IMR-90 (cell line): Measurements from ENCODE around the gene ITLN2. TPM values are rescaled to one million over a fixed set of nuclear protein-coding genes. Genes with fewer than 3 reads are reported as not detected.

Experiments
- ATAC-seq: fragments of 200-7000 bp; cut with Tn5 transposase; 2 replicates; pipeline ENCODE4 v1.9.1; 2020; ENCODE audit warnings: low read depth, mild to moderate bottlenecking, moderate library complexity
- BruUV-seq: library from RNA; stranded (reverse); fragments of 400-500 nt; replicated peaks from 2 replicates; lab custom pipeline; 2021; lab: Mats Ljungman, UMichigan
- CTCF ChIA-PET: fragments of 300-600 bp; formaldehyde crosslinking; extraction: SDS; loops from one replicate; lab custom pipeline; 2021; ENCODE audit warnings: antibody characterized with exemption; lab: Yijun Ruan, JAX
- POLR2A ChIA-PET: fragments of 300-600 bp; sonication (Branson Sonifier 250); formaldehyde crosslinking; loops from one replicate; lab custom pipeline; 2022; ENCODE audit warnings: antibody characterized with exemption; ENCODE audit not compliant: unreplicated experiment; lab: Charles Lee
- DNase-seq: peaks from one replicate; pipeline ENCODE4 v3.0.0; 2013
- H2AFZ ChIP-seq: replicated peaks from 2 replicates; pipeline ENCODE3; 2013; ENCODE audit warnings: low read length, mild to moderate bottlenecking; ENCODE audit not compliant: poor library complexity
- H2AK5ac ChIP-seq: 2 replicates; pipeline ENCODE4 v1.6.1; 2013; ENCODE audit warnings: low read depth, low read length, inconsistent platforms
- H2AK9ac ChIP-seq: replicated peaks from 2 replicates; pipeline ENCODE3; 2013; ENCODE audit warnings: mild to moderate bottlenecking, low read depth, low read length, moderate library complexity; ENCODE audit not compliant: poor library complexity
- H2BK120ac ChIP-seq: 2 replicates; pipeline ENCODE4 v1.6.1; 2013; ENCODE audit warnings: low read depth, low read length, inconsistent platforms
- H2BK15ac ChIP-seq: 3 replicates; pipeline ENCODE4 v1.6.1; 2013; ENCODE audit warnings: low read depth, low read length, inconsistent platforms
- H2BK20ac ChIP-seq: 2 replicates; pipeline ENCODE4 v1.6.1; 2013; ENCODE audit warnings: low read depth, mild to moderate bottlenecking, inconsistent platforms, low read length, moderate library complexity
- H2BK5ac ChIP-seq: 2 replicates; pipeline ENCODE4 v1.6.1; 2013; ENCODE audit warnings: mild to moderate bottlenecking, low read depth, low read length, inconsistent platforms; ENCODE audit not compliant: poor library complexity, severe bottlenecking
- H3K14ac ChIP-seq: replicated peaks from 2 replicates; pipeline ENCODE4 v1.6.1; 2013; ENCODE audit warnings: low read depth, low read length, inconsistent platforms
- H3K18ac ChIP-seq: 2 replicates; pipeline ENCODE4 v1.6.1; 2013; ENCODE audit warnings: low read depth, low read length, control low read depth
- H3K23ac ChIP-seq: 2 replicates; pipeline ENCODE4 v1.6.1; 2013; ENCODE audit warnings: low read depth, low read length, inconsistent platforms
- H3K27ac ChIP-seq: 2 replicates; pipeline ENCODE4 v1.5.1; 2013; ENCODE audit warnings: mild to moderate bottlenecking, control low read depth, low read length; ENCODE audit not compliant: insufficient read depth
- H3K27me3 ChIP-seq: 2 replicates; pipeline ENCODE4 v1.6.1; 2013; ENCODE audit warnings: low read length; ENCODE audit not compliant: control insufficient read depth, insufficient read depth
- H3K36me3 ChIP-seq: 2 replicates; pipeline ENCODE4 v1.6.1; 2013; ENCODE audit warnings: low read length, mixed read lengths; ENCODE audit not compliant: control insufficient read depth, insufficient read depth
- H3K4ac ChIP-seq: 2 replicates; pipeline ENCODE4 v1.6.1; 2013; ENCODE audit warnings: low read depth, low read length, inconsistent platforms
- H3K4me1 ChIP-seq: 2 replicates; pipeline ENCODE4 v1.6.1; 2013; ENCODE audit warnings: low read length, mixed read lengths; ENCODE audit not compliant: control insufficient read depth, insufficient read depth
- H3K4me2 ChIP-seq: 2 replicates; pipeline ENCODE4 v1.6.1; 2013; ENCODE audit warnings: low read depth, mild to moderate bottlenecking, control low read depth, low read length, moderate library complexity
- H3K4me3 ChIP-seq: 2 replicates; pipeline ENCODE4 v1.5.1; 2013; ENCODE audit warnings: low read depth, mild to moderate bottlenecking, control low read depth, low read length, moderate library complexity; ENCODE audit not compliant: insufficient read depth
- H3K56ac ChIP-seq: 2 replicates; pipeline ENCODE4 v1.6.1; 2013; ENCODE audit warnings: low read length, inconsistent platforms; ENCODE audit not compliant: insufficient read depth; ENCODE audit errors: extremely low read depth
- H3K79me1 ChIP-seq, 2 experiments: 2 replicates each; pipeline ENCODE4 v1.6.1; 2013; ENCODE audit warnings: low read length in 2 of 2, inconsistent platforms in 1 of 2, low read depth in 1 of 2
- H3K9ac ChIP-seq: 2 replicates; pipeline ENCODE4 v1.6.1; 2013; ENCODE audit warnings: low read depth, low read length, control low read depth
- H3K9me1 ChIP-seq: 2 replicates; pipeline ENCODE4 v1.6.1; 2013; ENCODE audit warnings: low read length, inconsistent platforms; ENCODE audit not compliant: insufficient read depth
- H3K9me3 ChIP-seq: 2 replicates; pipeline ENCODE4 v1.6.1; 2013; ENCODE audit warnings: low read length; ENCODE audit not compliant: control insufficient read depth, insufficient read depth
- H4K20me1 ChIP-seq: 2 replicates; pipeline ENCODE4 v1.6.1; 2013; ENCODE audit warnings: low read length, inconsistent platforms; ENCODE audit not compliant: insufficient read depth
- H4K5ac ChIP-seq: 2 replicates; pipeline ENCODE4 v1.6.1; 2013; ENCODE audit warnings: mild to moderate bottlenecking, low read depth, low read length, control low read depth
- H4K8ac ChIP-seq, 2 experiments: 2 replicates each; pipeline ENCODE4 v1.6.1; 2013; ENCODE audit warnings: low read depth in 2 of 2, low read length in 2 of 2, control low read depth in 1 of 2, inconsistent platforms in 1 of 2
- H4K91ac ChIP-seq: 2 replicates; pipeline ENCODE4 v1.6.1; 2013; ENCODE audit warnings: low read depth, low read length, inconsistent platforms; ENCODE audit not compliant: insufficient read depth
- FOS ChIP-seq: fragments of 150-350 bp; IDR thresholded peaks from 2 replicates; pipeline ENCODE4 v1.6.1; 2016; ENCODE audit warnings: low read depth, low read length
- MAFK ChIP-seq: IDR thresholded peaks from 2 replicates; pipeline ENCODE4 v1.6.1; 2012; ENCODE audit warnings: low read depth, low read length, improper control_type of control experiment
- MXI1 ChIP-seq: IDR thresholded peaks from 2 replicates; pipeline ENCODE4 v1.6.1; 2012; ENCODE audit warnings: low read depth, mild to moderate bottlenecking, low read length, moderate library complexity, borderline replicate concordance
- NFE2L2 ChIP-seq: fragments of 150-350 bp; IDR thresholded peaks from 2 replicates; pipeline ENCODE4 v1.6.1; 2016; ENCODE audit warnings: low read depth, mild to moderate bottlenecking, low read length
- POLR2A ChIP-seq: IDR thresholded peaks from 2 replicates; pipeline ENCODE4 v1.6.1; 2012; ENCODE audit warnings: mild to moderate bottlenecking, low read depth, low read length
- RAD21 ChIP-seq: IDR thresholded peaks from 2 replicates; pipeline ENCODE4 v1.6.1; 2012; ENCODE audit warnings: low read length, improper control_type of control experiment
- RCOR1 ChIP-seq: IDR thresholded peaks from 2 replicates; pipeline ENCODE4 v1.6.1; 2012; ENCODE audit warnings: mild to moderate bottlenecking, low read length, improper control_type of control experiment; ENCODE audit not compliant: insufficient replicate concordance
- RFX5 ChIP-seq: IDR thresholded peaks from 2 replicates; pipeline ENCODE4 v1.8.0; 2012; ENCODE audit warnings: low read depth, mild to moderate bottlenecking, low read length, moderate library complexity
- SMC3 ChIP-seq: fragments of 150-350 bp; IDR thresholded peaks from 2 replicates; pipeline ENCODE4 v1.6.1; 2016; ENCODE audit warnings: low read depth, mild to moderate bottlenecking, antibody characterized with exemption, low read length, moderate library complexity
- WGBS, 2 experiments: methylation state at CpG; one replicate each; pipeline versions ENCODE4 v1.1.5 to v1.1.7; 2013; ENCODE audit warnings: missing lambda C conversion rate in 2 of 2; ENCODE audit not compliant: insufficient read length in 1 of 2; ENCODE audit errors: extremely low coverage in 2 of 2; 5-methylcytosine and 5-hydroxymethylcytosine counted together
- dilution Hi-C: fragments of 300-500 bp; cut with HindIII; formaldehyde crosslinking; loops from one replicate; pipeline ENCODE4 v1.14.3; 2018; ENCODE audit warnings: low sequenced_read_pairs; ENCODE audit not compliant: unreplicated experiment
- in situ Hi-C: fragments of 300-500 bp; cut with MboI; formaldehyde crosslinking; loops from 3 replicates; pipeline ENCODE4 v1.14.3; 2019; ENCODE audit warnings: low sequenced_read_pairs, inconsistent platforms, mixed read lengths
- intact Hi-C: fragments of 100-400 bp; cut with micrococcal nuclease; formaldehyde crosslinking; loops from 2 replicates; pipeline ENCODE4 v1.10.0; 2022
- polyA plus RNA-seq, 3 experiments: library from polyadenylated mRNA; depleted of rRNA; stranded (reverse); fragments of >200 nt; gene quantifications; 2 replicates each; pipeline ENCODE4 v1.2.3, GENCODE V29; 2012; ENCODE audit warnings: low replicate concordance in 1 of 3
- total RNA-seq: library from RNA; depleted of rRNA; stranded (reverse); fragments of >200 nt; gene quantifications from 2 replicates; pipeline ENCODE4 v1.2.3, GENCODE V29; 2012
- TF ChIP-seq, protein P1 (sequence below): conservative IDR thresholded peaks from 2 replicates; pipeline ENCODE4 v1.5.1; 2012; ENCODE audit warnings: mild to moderate bottlenecking, low read depth, low read length, improper control_type of control experiment
- TF ChIP-seq, protein P2 (sequence below): fragments of 150-350 bp; IDR thresholded peaks from 2 replicates; pipeline ENCODE4 v1.6.1; 2017; ENCODE audit warnings: mild to moderate bottlenecking, antibody characterized with exemption, low read length, low read depth
- TF ChIP-seq, protein P3 (sequence below): fragments of 150-350 bp; IDR thresholded peaks from 2 replicates; pipeline ENCODE4 v1.6.1; 2016; ENCODE audit warnings: low read depth, mild to moderate bottlenecking, low read length, moderate library complexity, borderline replicate concordance

ITLN2 gene
- total and polyA plus RNA-seq, 2 of the 4 experiments (the other 2 are of a cell fraction), result not detected

DNA sequence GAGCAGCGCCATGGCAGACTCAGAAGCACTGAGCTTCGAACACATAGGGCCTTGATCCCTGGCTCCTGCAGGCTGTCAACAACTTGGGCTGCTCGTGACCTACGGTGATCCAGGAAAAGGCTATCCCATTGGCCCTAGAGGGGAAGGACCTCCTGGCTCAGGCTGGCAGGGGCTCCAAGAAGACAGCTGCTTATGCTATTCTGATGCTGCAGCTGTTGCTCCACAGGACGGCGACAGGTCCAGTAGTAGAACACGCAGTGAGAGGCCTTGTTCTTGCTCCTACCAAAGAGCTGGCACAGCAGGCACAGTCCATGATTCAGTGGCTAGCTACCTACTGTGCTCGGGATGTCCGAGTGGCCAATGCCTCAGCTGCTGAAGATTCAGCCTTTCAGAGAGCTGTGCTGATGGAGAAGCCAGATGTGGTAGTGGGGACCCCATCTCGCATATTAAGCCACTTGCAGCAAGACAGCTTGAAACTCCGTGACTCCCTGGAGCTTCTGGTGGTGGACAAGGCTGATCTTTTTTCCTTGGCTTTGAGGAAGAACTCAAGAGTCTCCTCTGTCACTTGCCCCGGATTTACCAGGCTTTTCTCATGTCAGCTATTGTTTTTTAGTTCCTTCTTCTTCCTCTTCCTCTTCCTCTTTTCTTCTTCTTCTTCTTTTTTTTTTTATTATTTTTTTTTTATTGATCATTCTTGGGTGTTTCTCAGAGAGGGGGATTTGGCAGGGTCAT is 18.9 kb downstream of the ITLN2 start:
- no peaks in the 10 kb centered on the region for H3K9me3 ChIP-seq
- ATAC-seq (no peak), DNase-seq (no peak)
- H3K4ac ChIP-seq, result no peak overlapping the region
- no peak overlapping the region for H2AFZ ChIP-seq
- H4K20me1 ChIP-seq, result no peaks in the 10 kb centered on the region
- no peak overlapping the region for H4K5ac ChIP-seq
- no peaks in the 10 kb centered on the region for H3K27me3 ChIP-seq
- intact Hi-C loops (no loop called here), in situ Hi-C loops (no loop called here), dilution Hi-C loops (no loop called here)
- WGBS, 2 experiments, result 74% methylated on average over 7 of the region's 12 CpGs; no CpG with 5 or more reads in 1 of the 2 experiments
- H3K56ac ChIP-seq, result no peak overlapping the region
- no peak overlapping the region for H2BK15ac ChIP-seq
- H3K4me1 ChIP-seq, result no peaks in the 10 kb centered on the region
- no peak overlapping the region for H3K4me2 ChIP-seq
- no peak overlapping the region for H3K14ac ChIP-seq
- H3K18ac ChIP-seq, result no peak overlapping the region
- no peak overlapping the region for H2AK5ac ChIP-seq
- H3K9me1 ChIP-seq, result no peaks in the 10 kb centered on the region
- no peak overlapping the region for H2BK120ac ChIP-seq
- H3K27ac ChIP-seq, result no peak overlapping the region
- no peak overlapping the region for H4K8ac ChIP-seq
- no peaks in the 10 kb centered on the region for H3K36me3 ChIP-seq
- BruUV-seq, result no TSS peak
- ChIA-PET POLR2A (no interaction called here), CTCF (interaction anchor here (0.7 kb wide), 1 partner anchor 52 kb away, joined by 5 read pairs; no protein-coding TSS in a partner anchor)
- no peak overlapping the region for H2AK9ac ChIP-seq
- TF ChIP-seq, protein P1, sequence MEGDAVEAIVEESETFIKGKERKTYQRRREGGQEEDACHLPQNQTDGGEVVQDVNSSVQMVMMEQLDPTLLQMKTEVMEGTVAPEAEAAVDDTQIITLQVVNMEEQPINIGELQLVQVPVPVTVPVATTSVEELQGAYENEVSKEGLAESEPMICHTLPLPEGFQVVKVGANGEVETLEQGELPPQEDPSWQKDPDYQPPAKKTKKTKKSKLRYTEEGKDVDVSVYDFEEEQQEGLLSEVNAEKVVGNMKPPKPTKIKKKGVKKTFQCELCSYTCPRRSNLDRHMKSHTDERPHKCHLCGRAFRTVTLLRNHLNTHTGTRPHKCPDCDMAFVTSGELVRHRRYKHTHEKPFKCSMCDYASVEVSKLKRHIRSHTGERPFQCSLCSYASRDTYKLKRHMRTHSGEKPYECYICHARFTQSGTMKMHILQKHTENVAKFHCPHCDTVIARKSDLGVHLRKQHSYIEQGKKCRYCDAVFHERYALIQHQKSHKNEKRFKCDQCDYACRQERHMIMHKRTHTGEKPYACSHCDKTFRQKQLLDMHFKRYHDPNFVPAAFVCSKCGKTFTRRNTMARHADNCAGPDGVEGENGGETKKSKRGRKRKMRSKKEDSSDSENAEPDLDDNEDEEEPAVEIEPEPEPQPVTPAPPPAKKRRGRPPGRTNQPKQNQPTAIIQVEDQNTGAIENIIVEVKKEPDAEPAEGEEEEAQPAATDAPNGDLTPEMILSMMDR, result no peak
- TF ChIP-seq MAFK, result no peak
- no peak for TF ChIP-seq RFX5
- TF ChIP-seq, protein P2, sequence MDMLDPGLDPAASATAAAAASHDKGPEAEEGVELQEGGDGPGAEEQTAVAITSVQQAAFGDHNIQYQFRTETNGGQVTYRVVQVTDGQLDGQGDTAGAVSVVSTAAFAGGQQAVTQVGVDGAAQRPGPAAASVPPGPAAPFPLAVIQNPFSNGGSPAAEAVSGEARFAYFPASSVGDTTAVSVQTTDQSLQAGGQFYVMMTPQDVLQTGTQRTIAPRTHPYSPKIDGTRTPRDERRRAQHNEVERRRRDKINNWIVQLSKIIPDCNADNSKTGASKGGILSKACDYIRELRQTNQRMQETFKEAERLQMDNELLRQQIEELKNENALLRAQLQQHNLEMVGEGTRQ, result no peak
- TF ChIP-seq FOS, result no peak
- TF ChIP-seq MXI1, result no peak
- TF ChIP-seq SMC3, result no peak
- TF ChIP-seq RCOR1, result no peak
- no peak for TF ChIP-seq NFE2L2
- TF ChIP-seq POLR2A, result no peak
- TF ChIP-seq RAD21, result no peak
- TF ChIP-seq, protein P3, sequence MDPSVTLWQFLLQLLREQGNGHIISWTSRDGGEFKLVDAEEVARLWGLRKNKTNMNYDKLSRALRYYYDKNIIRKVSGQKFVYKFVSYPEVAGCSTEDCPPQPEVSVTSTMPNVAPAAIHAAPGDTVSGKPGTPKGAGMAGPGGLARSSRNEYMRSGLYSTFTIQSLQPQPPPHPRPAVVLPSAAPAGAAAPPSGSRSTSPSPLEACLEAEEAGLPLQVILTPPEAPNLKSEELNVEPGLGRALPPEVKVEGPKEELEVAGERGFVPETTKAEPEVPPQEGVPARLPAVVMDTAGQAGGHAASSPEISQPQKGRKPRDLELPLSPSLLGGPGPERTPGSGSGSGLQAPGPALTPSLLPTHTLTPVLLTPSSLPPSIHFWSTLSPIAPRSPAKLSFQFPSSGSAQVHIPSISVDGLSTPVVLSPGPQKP, result no peak
- no peak overlapping the region for H3K9ac ChIP-seq
- H3K4me3 ChIP-seq, result no peak overlapping the region
- H3K79me1 ChIP-seq, result no peaks in the 10 kb centered on the region
- H2BK20ac ChIP-seq, result no peak overlapping the region
- no peak overlapping the region for H4K91ac ChIP-seq
- no peak overlapping the region for H2BK5ac ChIP-seq
- no peak overlapping the region for H3K23ac ChIP-seq
